A673 (cell line): ENCODE measurements around the gene DROSHA. TPM values are rescaled to one million over a fixed set of nuclear protein-coding genes. Genes with fewer than 3 reads are reported as not detected.

ENCODE experiments used
- BruUV-seq: library from RNA; stranded (reverse); fragments of 400-500 nt; replicated peaks from 2 replicates; lab custom pipeline; 2021; lab: Mats Ljungman, UMichigan
- CTCF ChIA-PET: fragments of 300-600 bp; sonication (Branson Sonifier 250); formaldehyde crosslinking; loops from one replicate; lab custom pipeline; 2022; ENCODE audit warnings: antibody characterized with exemption; lab: Charles Lee
- POLR2A ChIA-PET: fragments of 300-600 bp; sonication (Branson Sonifier 250); formaldehyde crosslinking; loops from one replicate; lab custom pipeline; 2022; ENCODE audit warnings: antibody characterized with exemption; ENCODE audit not compliant: low non-redundant PET; lab: Charles Lee
- DNase-seq: peaks from one replicate; pipeline ENCODE4 v3.0.0-alpha.2; 2015; ENCODE audit warnings: low spot score
- H3K27ac ChIP-seq: fragments of 200-600 bp; sonication (generic); 2 replicates; pipeline ENCODE4 v1.5.1; 2016; ENCODE audit warnings: mixed run types, low read depth, mild to moderate bottlenecking, mixed read lengths, antibody characterized with exemption, low read length; ENCODE audit not compliant: poor library complexity, severe bottlenecking
- H3K27me3 ChIP-seq: fragments of 200-600 bp; sonication (generic); replicated peaks from 2 replicates; pipeline ENCODE4 v1.6.1; 2017; ENCODE audit warnings: mixed run types, low read depth, mild to moderate bottlenecking, mixed read lengths, antibody characterized with exemption, low read length; ENCODE audit not compliant: insufficient read depth, poor library complexity
- H3K36me3 ChIP-seq: fragments of 200-600 bp; sonication (generic); 2 replicates; pipeline ENCODE4 v1.6.1; 2016; ENCODE audit warnings: mixed run types, mild to moderate bottlenecking, mixed read lengths, antibody characterized with exemption, low read length; ENCODE audit not compliant: insufficient read depth, poor library complexity, severe bottlenecking
- H3K4me1 ChIP-seq: fragments of 200-600 bp; sonication (generic); 2 replicates; pipeline ENCODE4 v1.6.1; 2017; ENCODE audit warnings: mixed run types, mild to moderate bottlenecking, mixed read lengths, antibody characterized with exemption, low read length; ENCODE audit not compliant: insufficient read depth, poor library complexity, severe bottlenecking
- H3K4me3 ChIP-seq: fragments of 200-600 bp; sonication (generic); 2 replicates; pipeline ENCODE4 v1.5.1; 2016; ENCODE audit warnings: low read depth, mixed run types, mild to moderate bottlenecking, mixed read lengths, low read length; ENCODE audit not compliant: poor library complexity, severe bottlenecking
- H3K9me3 ChIP-seq: fragments of 200-600 bp; sonication (generic); 2 replicates; pipeline ENCODE4 v1.6.1; 2016; ENCODE audit warnings: mixed run types, low read depth, mild to moderate bottlenecking, mixed read lengths, antibody characterized with exemption, low read length; ENCODE audit not compliant: poor library complexity, severe bottlenecking
- EZH2 ChIP-seq: fragments of 200-600 bp; sonication (generic); IDR thresholded peaks from 2 replicates; pipeline ENCODE4 v1.6.1; 2017; ENCODE audit warnings: borderline replicate concordance, low read depth, mild to moderate bottlenecking, mixed read lengths, antibody characterized with exemption, low read length; ENCODE audit not compliant: poor library complexity, severe bottlenecking
- intact Hi-C: fragments of 100-400 bp; cut with micrococcal nuclease; formaldehyde crosslinking; loops from one replicate; pipeline ENCODE4 v1.10.0; 2022; ENCODE audit not compliant: unreplicated experiment
- total RNA-seq: library from RNA; stranded (reverse); gene quantifications from 2 replicates; pipeline ENCODE4 v1.2.3, GENCODE V29; 2021
- TF ChIP-seq, protein P1 (sequence below): fragments of 300-800, 200-600 bp; sonication (generic); conservative IDR thresholded peaks from 2 replicates; pipeline ENCODE4 v1.5.1; 2017; ENCODE audit warnings: low read depth, mild to moderate bottlenecking, antibody characterized with exemption, low read length, moderate library complexity, mixed read lengths

Gene DROSHA
- total RNA-seq, 1 experiment from 2014 or later: 143 TPM

DNA sequence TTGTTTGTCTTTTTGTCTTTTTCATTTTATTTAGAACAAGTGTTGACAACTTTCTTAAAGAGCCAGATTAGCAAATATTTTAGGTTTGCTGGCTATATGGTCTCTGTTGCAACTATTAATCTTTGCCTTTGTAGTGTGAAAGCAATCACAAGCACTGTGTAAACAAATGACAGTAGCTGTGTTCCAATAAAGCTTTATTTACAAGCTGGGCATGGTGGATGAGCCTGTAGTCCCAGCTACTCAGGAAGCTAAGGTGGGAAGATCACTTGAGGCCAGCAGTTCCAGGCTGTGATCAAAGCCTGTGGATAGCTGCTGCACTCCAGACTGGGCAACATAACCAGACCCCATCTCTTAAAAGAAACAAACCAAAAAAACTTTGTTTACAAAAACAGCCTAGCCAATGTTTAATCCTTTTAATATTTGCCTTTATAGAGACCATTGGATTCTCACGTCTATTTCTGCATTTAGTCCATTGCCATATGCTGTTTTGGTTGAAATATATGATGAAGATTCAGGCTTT is 2.7 kb upstream of the DROSHA start:
- no peak overlapping the region for H3K27ac ChIP-seq
- TF ChIP-seq, protein P1, sequence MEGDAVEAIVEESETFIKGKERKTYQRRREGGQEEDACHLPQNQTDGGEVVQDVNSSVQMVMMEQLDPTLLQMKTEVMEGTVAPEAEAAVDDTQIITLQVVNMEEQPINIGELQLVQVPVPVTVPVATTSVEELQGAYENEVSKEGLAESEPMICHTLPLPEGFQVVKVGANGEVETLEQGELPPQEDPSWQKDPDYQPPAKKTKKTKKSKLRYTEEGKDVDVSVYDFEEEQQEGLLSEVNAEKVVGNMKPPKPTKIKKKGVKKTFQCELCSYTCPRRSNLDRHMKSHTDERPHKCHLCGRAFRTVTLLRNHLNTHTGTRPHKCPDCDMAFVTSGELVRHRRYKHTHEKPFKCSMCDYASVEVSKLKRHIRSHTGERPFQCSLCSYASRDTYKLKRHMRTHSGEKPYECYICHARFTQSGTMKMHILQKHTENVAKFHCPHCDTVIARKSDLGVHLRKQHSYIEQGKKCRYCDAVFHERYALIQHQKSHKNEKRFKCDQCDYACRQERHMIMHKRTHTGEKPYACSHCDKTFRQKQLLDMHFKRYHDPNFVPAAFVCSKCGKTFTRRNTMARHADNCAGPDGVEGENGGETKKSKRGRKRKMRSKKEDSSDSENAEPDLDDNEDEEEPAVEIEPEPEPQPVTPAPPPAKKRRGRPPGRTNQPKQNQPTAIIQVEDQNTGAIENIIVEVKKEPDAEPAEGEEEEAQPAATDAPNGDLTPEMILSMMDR: no peak
- TF ChIP-seq EZH2: no peak
- H3K36me3 ChIP-seq: peaks cover 52% of the 10 kb centered on the region
- TSS peak; percentile 11 for BruUV-seq
- ChIA-PET POLR2A (no interaction called here), CTCF (no interaction called here)
- no peak overlapping the region for H3K4me3 ChIP-seq
- no peaks in the 10 kb centered on the region for H3K9me3 ChIP-seq
- peaks cover 16% of the 10 kb centered on the region for H3K4me1 ChIP-seq
- intact Hi-C loops: no loop called here
- no peaks in the 10 kb centered on the region for H3K27me3 ChIP-seq
- no peak for DNase-seq

GRCh38 chr5:31531543-31531887 is 378 bp downstream of the DROSHA start:
- POLR2A ChIA-PET: interaction anchor here (0.6 kb wide), 1 partner anchor 103 kb away, joined by 3 read pairs; no protein-coding TSS in a partner anchor
- peak; percentile 33 for DNase-seq

DNA sequence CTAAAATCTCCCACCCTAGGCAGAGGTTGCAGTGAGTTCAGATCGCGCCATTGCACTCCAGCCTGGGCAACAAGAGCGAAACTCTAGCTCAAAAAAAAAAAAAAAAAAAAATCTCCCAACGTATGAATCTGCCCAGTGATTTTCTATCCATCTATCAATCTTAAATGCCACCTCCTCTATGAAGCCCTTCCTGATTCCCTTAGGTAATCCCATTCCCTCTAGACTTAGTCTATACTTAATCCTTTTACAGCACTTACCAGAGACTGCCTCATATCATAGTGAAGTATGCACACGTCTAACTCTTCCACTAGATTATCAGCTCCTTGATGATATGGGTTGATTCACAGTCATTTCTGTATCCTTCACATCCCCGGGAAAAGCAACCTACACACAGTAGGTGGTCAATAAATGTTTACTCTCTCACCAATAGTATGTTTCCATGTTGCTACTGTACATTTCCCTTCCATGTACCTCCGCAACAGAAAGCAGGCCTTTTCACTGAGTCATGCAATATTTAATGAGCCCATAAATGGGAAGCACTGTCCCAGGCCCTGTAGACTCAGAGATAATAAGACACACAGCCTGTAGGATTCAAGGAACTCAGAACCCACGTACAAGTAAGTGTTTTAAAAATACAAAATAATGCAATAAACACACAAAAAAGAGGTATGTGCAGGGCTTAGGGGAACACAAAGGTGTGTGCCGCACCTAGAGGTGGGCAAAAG is 1.2 kb downstream of the DROSHA start:
- no peak for TF ChIP-seq EZH2
- TF ChIP-seq, protein P1: no peak
- Histone ChIP-seq H3K27ac (peak overlapping the region; percentile 69), H3K27me3 (no peaks in the 10 kb centered on the region), H3K9me3 (no peaks in the 10 kb centered on the region), H3K4me3 (peak overlapping the region; percentile 88), H3K4me1 (peaks cover 16% of the 10 kb centered on the region), H3K36me3 (peaks cover 49% of the 10 kb centered on the region)
- ChIA-PET POLR2A (interaction anchor here (0.6 kb wide), 1 partner anchor 27 kb away, joined by 3 read pairs; no protein-coding TSS in a partner anchor), CTCF (interaction anchor here (0.5 kb wide), 1 partner anchor 473 kb away, joined by 3 read pairs; no protein-coding TSS in a partner anchor)
- BruUV-seq: no TSS peak
- DNase-seq: peak; percentile 4
- intact Hi-C loops: no loop called here

More at GRCh38 chr5:31531543-31531887, 378 bp downstream of the DROSHA start:
- H3K27ac ChIP-seq: peak overlapping the region; percentile 69
- CTCF ChIA-PET: interaction anchor here (1.2 kb wide), 1 partner anchor 545 kb away, joined by 3 read pairs; no protein-coding TSS in a partner anchor
- peaks cover 48% of the 10 kb centered on the region for H3K36me3 ChIP-seq
- peaks cover 16% of the 10 kb centered on the region for H3K4me1 ChIP-seq
- BruUV-seq: no TSS peak
- H3K9me3 ChIP-seq: no peaks in the 10 kb centered on the region
- no peaks in the 10 kb centered on the region for H3K27me3 ChIP-seq
- intact Hi-C loops: no loop called here
- H3K4me3 ChIP-seq: peak overlapping the region; percentile 88
- no peak for TF ChIP-seq EZH2
- TF ChIP-seq, protein P1: no peak
